HAP-1 (cell line): ENCODE results near the gene OR10V1.
"Not testable (repeated sequence)": the region's sequence is repeated elsewhere in the genome, so short reads cannot be mapped to it uniquely, and the experiment has no call there.

Experiments
- DNase-seq, 2 experiments: peaks; one replicate each; pipeline ENCODE4 v3.0.0-alpha.2; 2016 to 2020; ENCODE audit warnings: low spot score in 2 of 2
- H3K27me3 ChIP-seq: fragments of 250-450 bp; sonication (Bioruptor Pico); 2 replicates; pipeline ENCODE4 v1.5.1; 2020; ENCODE audit warnings: low read depth, mild to moderate bottlenecking, moderate library complexity
- H3K36me3 ChIP-seq: fragments of 250-450 bp; sonication (Bioruptor Pico); replicated peaks from 2 replicates; pipeline ENCODE4 v1.5.1; 2020; ENCODE audit warnings: mild to moderate bottlenecking
- H3K4me1 ChIP-seq: fragments of 250-450 bp; sonication (Bioruptor Pico); 2 replicates; pipeline ENCODE4 v1.5.1; 2020; ENCODE audit warnings: mild to moderate bottlenecking
- H3K4me3 ChIP-seq: fragments of 250-450 bp; sonication (Bioruptor Pico); 2 replicates; pipeline ENCODE4 v1.5.1; 2020; ENCODE audit warnings: mild to moderate bottlenecking, moderate library complexity
- H3K9me3 ChIP-seq: fragments of 250-450 bp; sonication (Bioruptor Pico); 2 replicates; pipeline ENCODE4 v1.5.1; 2020; ENCODE audit warnings: mild to moderate bottlenecking, moderate library complexity
- in situ Hi-C: fragments of 300-500 bp; cut with MboI; formaldehyde crosslinking; loops from 3 replicates; pipeline ENCODE4 v1.14.3; 2020; ENCODE audit warnings: low sequenced_read_pairs, inconsistent platforms, mixed read lengths

OR10V1 gene

GRCh38 chr11:59700157-59700556, 13.5 kb downstream of the OR10V1 start:
- H3K9me3 ChIP-seq, H3K36me3 ChIP-seq, in situ Hi-C loops, H3K27me3 ChIP-seq, DNase-seq, H3K4me1 ChIP-seq, H3K4me3 ChIP-seq: not testable (repeated sequence)

DNA sequence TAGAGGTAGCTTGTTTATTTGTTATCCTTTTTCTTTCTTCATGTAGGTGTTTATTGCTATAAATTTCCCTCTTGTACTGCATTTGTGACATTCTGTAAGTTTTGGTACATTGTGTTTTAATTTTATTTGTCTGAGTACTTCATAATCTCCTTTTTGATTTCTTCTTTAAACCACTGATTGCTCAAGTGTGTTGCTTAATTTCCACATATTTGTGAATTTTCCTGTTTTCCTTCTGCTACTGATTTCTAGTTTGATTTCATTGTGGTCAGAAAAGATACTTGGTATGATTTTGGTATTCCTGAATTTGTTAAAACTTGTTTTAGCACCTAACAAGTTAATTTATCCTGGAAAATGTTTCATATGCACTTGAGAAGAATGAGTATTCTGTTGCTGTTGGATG, 15.1 kb downstream of the OR10V1 start:
- no peaks in the 10 kb centered on the region for H3K9me3 ChIP-seq
- in situ Hi-C loops, result no loop called here

DNA sequence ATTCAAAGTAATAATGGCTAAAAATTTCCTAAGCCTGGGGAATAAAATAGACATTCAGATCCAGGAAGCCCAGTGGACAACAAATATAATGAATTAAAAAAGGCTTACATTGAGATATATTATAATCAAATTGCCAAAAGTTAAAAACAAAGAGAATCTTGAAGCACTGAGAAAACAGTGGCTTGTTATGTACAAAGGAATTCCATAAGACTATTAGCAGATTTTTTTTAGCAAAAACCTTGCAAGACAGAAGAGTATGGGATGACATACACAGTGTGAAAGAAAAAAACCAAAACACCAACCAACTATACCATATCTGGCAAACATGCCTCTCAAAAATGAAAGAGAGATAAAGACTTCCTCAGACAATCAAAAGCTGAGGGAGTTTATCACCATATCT, 20.7 kb downstream of the OR10V1 start:
- no peaks in the 10 kb centered on the region for H3K27me3 ChIP-seq
- in situ Hi-C loops, result no loop called here
- H3K4me3 ChIP-seq, result no peak overlapping the region
- no peaks in the 10 kb centered on the region for H3K36me3 ChIP-seq
- no peak for DNase-seq
- H3K9me3 ChIP-seq, result no peaks in the 10 kb centered on the region
- no peaks in the 10 kb centered on the region for H3K4me1 ChIP-seq

More for the DNA sequence above, 15.1 kb downstream of the OR10V1 start:
- Histone ChIP-seq H3K36me3 (no peaks in the 10 kb centered on the region), H3K4me3 (no peak overlapping the region), H3K27me3 (no peaks in the 10 kb centered on the region), H3K4me1 (no peaks in the 10 kb centered on the region)
- DNase-seq, result no peak

DNA sequence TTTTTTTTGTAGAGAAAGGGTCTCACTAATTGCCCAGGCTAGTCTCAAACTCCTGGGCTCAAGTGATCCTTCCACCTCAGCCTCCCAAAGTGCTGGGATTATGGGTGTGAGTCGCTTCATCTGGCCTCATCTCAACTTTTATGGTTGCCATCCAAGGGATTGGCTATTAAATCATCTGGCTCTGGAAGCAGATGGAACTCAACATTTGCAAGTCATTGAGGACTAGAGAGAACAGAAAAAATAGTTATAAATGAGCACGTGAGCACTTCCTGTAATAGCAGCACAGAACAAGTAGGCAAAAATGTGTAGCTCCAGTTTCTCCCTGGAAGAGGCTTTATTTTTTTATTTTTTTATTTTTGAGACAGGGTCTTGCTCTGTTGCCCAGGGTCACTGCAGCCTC, 22.5 kb downstream of the OR10V1 start:
- DNase-seq, result no peak
- Histone ChIP-seq H3K4me1 (no peaks in the 10 kb centered on the region), H3K9me3 (no peaks in the 10 kb centered on the region), H3K4me3 (no peak overlapping the region), H3K27me3 (peaks cover 2% of the 10 kb centered on the region; the same call in 1 of the 2 replicates), H3K36me3 (no peaks in the 10 kb centered on the region)
- in situ Hi-C loops, result no loop called here

- Histone ChIP-seq H3K4me1 (no peaks in the 10 kb centered on the region), H3K4me3 (no peak overlapping the region), H3K27me3 (peaks cover 2% of the 10 kb centered on the region; the same call in 1 of the 2 replicates), H3K36me3 (no peaks in the 10 kb centered on the region), H3K9me3 (no peaks in the 10 kb centered on the region)
- DNase-seq, result no peak
- in situ Hi-C loops, result no loop called here
These were observed 24.6 kb downstream of the OR10V1 start for GRCh38 chr11:59689015-59689414.

GRCh38 chr11:59681260-59681725, 32.4 kb downstream of the OR10V1 start:
- H3K4me3 ChIP-seq, in situ Hi-C loops, DNase-seq, H3K27me3 ChIP-seq, H3K36me3 ChIP-seq, H3K4me1 ChIP-seq, H3K9me3 ChIP-seq: not testable (repeated sequence)

DNA sequence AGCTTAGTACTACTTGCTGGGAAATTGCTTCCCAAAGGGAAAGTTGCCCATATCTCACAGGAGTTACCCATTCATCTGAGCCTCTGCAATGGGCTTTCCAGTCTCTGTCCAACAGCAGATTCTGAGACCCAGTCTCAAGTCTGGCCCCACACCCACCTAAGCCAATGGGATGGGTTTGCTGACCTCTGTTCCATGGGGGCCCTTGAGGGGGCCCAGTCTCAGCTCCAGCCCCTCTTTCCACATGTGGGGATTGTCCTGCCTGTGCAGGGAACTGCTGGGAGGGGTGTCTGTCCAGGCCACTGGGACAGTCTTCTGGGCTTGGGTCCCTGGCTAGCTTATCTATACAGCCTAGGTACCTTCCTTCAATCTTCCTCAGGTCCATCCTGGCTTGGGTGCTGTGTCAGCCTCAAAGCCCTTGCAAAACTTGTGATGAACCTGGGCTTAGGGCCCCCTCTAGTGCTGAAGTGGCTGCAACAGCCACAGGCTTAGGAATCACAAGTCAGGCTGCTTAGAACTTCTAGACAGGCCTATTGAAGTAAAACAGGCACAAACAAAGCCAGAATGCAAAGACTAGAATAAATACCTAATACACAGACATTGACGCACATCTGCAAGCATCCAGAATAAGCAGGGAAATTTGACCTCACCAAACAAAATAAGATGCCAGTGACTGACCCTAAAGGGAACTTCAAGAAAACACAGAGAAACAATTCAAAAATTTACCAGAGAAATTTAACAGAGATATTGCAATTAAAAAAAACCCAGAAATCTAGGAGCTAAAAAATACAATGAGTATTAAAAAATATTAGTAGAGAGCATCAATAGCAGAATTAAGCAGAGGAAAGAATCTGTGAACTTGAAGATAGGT, 33.1 kb downstream of the OR10V1 start:
- in situ Hi-C loops, result no loop called here
- DNase-seq, result peak; percentile 54 to 79
- Histone ChIP-seq H3K4me3 (no peak overlapping the region), H3K27me3 (no peaks in the 10 kb centered on the region; the same call in 1 of the 2 replicates), H3K9me3 (peaks cover 4% of the 10 kb centered on the region; the same call in 1 of the 2 replicates), H3K4me1 (peaks cover 6% of the 10 kb centered on the region), H3K36me3 (no peaks in the 10 kb centered on the region)

- Histone ChIP-seq H3K9me3 (peaks cover 4% of the 10 kb centered on the region; the same call in 1 of the 2 replicates), H3K36me3 (no peaks in the 10 kb centered on the region), H3K27me3 (no peaks in the 10 kb centered on the region), H3K4me3 (no peak overlapping the region), H3K4me1 (peaks cover 6% of the 10 kb centered on the region)
- no peak for DNase-seq
- in situ Hi-C loops, result no loop called here
These were observed 34.3 kb downstream of the OR10V1 start for GRCh38 chr11:59679347-59679746.

DNA sequence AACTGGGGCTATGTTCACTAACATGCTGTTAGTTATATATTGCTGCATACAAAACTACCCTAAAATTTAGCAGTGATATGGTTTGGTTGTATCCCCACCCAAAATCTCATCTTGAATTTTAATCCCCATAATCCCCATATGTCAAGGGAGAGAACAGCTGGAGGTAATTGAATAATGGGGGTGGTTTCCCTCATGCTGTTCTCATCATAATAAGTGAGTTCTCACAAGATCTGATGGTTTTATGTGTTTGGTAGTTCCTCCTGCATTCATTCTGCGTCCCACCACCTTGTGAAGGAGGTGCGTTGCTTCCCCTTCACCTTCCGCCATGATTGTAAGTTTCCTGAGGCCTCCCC, 34.9 kb downstream of the OR10V1 start:
- no peaks in the 10 kb centered on the region for H3K27me3 ChIP-seq
- H3K4me1 ChIP-seq, result peaks cover 6% of the 10 kb centered on the region
- peaks cover 4% of the 10 kb centered on the region; the same call in 1 of the 2 replicates for H3K9me3 ChIP-seq
- no peak overlapping the region for H3K4me3 ChIP-seq
- no peaks in the 10 kb centered on the region for H3K36me3 ChIP-seq
- no peak for DNase-seq
- in situ Hi-C loops, result no loop called here

- H3K4me3 ChIP-seq, result no peak overlapping the region
- H3K4me1 ChIP-seq, result peaks cover 6% of the 10 kb centered on the region
- no peak for DNase-seq
- in situ Hi-C loops, result no loop called here
- H3K9me3 ChIP-seq, result peaks cover 4% of the 10 kb centered on the region; the same call in 1 of the 2 replicates
- H3K27me3 ChIP-seq, result no peaks in the 10 kb centered on the region
- H3K36me3 ChIP-seq, result no peaks in the 10 kb centered on the region
These were observed 35.4 kb downstream of the OR10V1 start for GRCh38 chr11:59678118-59678812.

- Histone ChIP-seq H3K4me3 (no peak overlapping the region), H3K27me3 (no peaks in the 10 kb centered on the region), H3K36me3 (no peaks in the 10 kb centered on the region), H3K9me3 (peaks cover 4% of the 10 kb centered on the region; the same call in 1 of the 2 replicates), H3K4me1 (peaks cover 6% of the 10 kb centered on the region)
- in situ Hi-C loops, result no loop called here
- no peak for DNase-seq
These were observed 37.4 kb downstream of the OR10V1 start for GRCh38 chr11:59676205-59676604.

DNA sequence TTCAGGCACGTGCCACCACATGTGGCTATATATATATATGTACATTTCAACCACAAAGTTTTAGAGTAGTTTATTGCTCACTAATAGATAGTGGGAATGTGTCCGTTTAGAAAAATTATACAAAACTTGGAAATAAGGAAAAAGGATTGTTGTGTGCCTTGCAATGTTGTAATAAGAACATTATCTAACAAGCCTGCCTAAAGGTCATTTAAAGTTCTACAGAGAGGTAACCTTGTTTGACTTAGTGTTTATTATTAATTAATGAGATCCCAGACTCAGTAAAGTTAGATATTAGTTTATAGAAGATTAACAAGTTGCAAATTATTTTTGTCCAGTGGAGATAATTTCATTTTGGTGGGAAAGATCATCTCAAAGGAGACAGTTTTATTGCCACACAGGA, 39.4 kb downstream of the OR10V1 start:
- in situ Hi-C loops, result no loop called here
- Histone ChIP-seq H3K36me3 (no peaks in the 10 kb centered on the region), H3K27me3 (no peaks in the 10 kb centered on the region), H3K4me1 (peaks cover 13% of the 10 kb centered on the region), H3K4me3 (no peak overlapping the region), H3K9me3 (peaks cover 4% of the 10 kb centered on the region; the same call in 1 of the 2 replicates)
- no peak for DNase-seq

GRCh38 chr11:59673291-59673690, 40.4 kb downstream of the OR10V1 start:
- Histone ChIP-seq H3K4me3 (no peak overlapping the region), H3K4me1 (peaks cover 7% of the 10 kb centered on the region), H3K27me3 (no peaks in the 10 kb centered on the region), H3K9me3 (peaks cover 2% of the 10 kb centered on the region; the same call in 1 of the 2 replicates), H3K36me3 (no peaks in the 10 kb centered on the region)
- in situ Hi-C loops, result no loop called here
- DNase-seq, result no peak

DNA sequence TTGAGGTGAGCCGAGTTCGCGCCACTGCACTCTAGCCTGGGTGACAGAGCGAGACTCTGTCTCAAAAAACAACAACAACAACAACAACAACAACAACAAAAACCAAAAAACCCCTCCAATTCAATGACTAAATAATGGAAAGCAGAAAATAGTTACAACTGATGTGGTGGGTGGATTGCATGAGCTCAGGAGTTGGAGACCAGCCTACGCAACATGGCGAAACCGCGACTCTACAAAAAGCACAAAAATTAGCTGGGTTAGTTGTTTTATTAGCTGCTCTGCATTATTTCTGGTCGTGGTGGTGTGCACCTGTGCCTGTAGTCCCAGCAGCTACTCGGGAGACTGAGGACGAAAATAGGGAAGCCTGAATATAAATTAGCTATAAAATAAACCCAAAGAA, 42.2 kb downstream of the OR10V1 start:
- H3K27me3 ChIP-seq, result no peaks in the 10 kb centered on the region
- peaks cover 7% of the 10 kb centered on the region for H3K4me1 ChIP-seq
- H3K36me3 ChIP-seq, result peaks cover 6% of the 10 kb centered on the region
- in situ Hi-C loops, result no loop called here
- H3K9me3 ChIP-seq, result no peaks in the 10 kb centered on the region
- no peak for DNase-seq
- no peak overlapping the region for H3K4me3 ChIP-seq
